OCI-LY3 (cell line): Measurements from ENCODE around the gene SNCAIP.

Experiments used
- H2AFZ ChIP-seq: fragments of 200-600, 300-600 bp; shearing (Covaris generic); 2 replicates; pipeline ENCODE4 v1.6.0; 2014; ENCODE audit warnings: antibody characterized with exemption, low read depth, low read length
- H3K27ac ChIP-seq: fragments of 200-600, 300-600 bp; sonication (generic); 2 replicates; pipeline ENCODE4 v1.5.1; 2014; ENCODE audit warnings: mild to moderate bottlenecking, low read length, moderate library complexity, mixed read lengths
- H3K27me3 ChIP-seq: fragments of 200-600, 300-600 bp; sonication (generic); 2 replicates; pipeline ENCODE4 v1.6.1; 2014; ENCODE audit warnings: low read depth, low read length, mixed read lengths
- H3K36me3 ChIP-seq: fragments of 200-600, 300-600 bp; sonication (generic); replicated peaks from 2 replicates; pipeline ENCODE3; 2014; ENCODE audit warnings: low read depth, low read length, mixed read lengths
- H3K4me1 ChIP-seq: fragments of 300-600, 200-600 bp; sonication (generic); 2 replicates; pipeline ENCODE4 v1.6.1; 2014; ENCODE audit warnings: low read length, mixed read lengths
- H3K4me2 ChIP-seq: fragments of 200-600, 300-600 bp; sonication (generic); 2 replicates; pipeline ENCODE4 v1.6.1; 2014; ENCODE audit warnings: low read length, mixed read lengths
- H3K4me3 ChIP-seq: fragments of 300-600, 200-600 bp; sonication (generic); 2 replicates; pipeline ENCODE4 v1.5.1; 2014; ENCODE audit warnings: antibody characterized with exemption, mild to moderate bottlenecking, low read length, moderate library complexity
- H3K79me2 ChIP-seq: fragments of 300-600, 200-600 bp; shearing (Covaris generic); 2 replicates; pipeline ENCODE4 v1.6.1; 2014; ENCODE audit warnings: mild to moderate bottlenecking, low read length, mixed read lengths
- H3K9ac ChIP-seq: fragments of 300-600, 200-600 bp; shearing (Covaris generic); 2 replicates; pipeline ENCODE4 v1.6.0; 2014; ENCODE audit warnings: mild to moderate bottlenecking, low read length, moderate library complexity
- H3K9me3 ChIP-seq: fragments of 200-600, 300-600 bp; shearing (Covaris generic); 2 replicates; pipeline ENCODE4 v1.6.1; 2014; ENCODE audit warnings: low read length, mixed read lengths; ENCODE audit not compliant: insufficient read depth
- H4K20me1 ChIP-seq: fragments of 200-600, 300-600 bp; sonication (generic); 2 replicates; pipeline ENCODE4 v1.6.1; 2016; ENCODE audit warnings: low read length, mixed read lengths; ENCODE audit not compliant: insufficient read depth
- EZH2phosphoT487 ChIP-seq: fragments of 200-600 bp; shearing (Covaris generic); IDR thresholded peaks from 2 replicates; pipeline ENCODE4 v1.6.1; 2018; ENCODE audit warnings: antibody characterized with exemption, mixed run types, low read depth
- TF ChIP-seq, protein P1 (sequence below): fragments of 200-600, 300-600 bp; sonication (generic); IDR thresholded peaks from 2 replicates; pipeline ENCODE4 v1.5.1; 2014; ENCODE audit warnings: antibody characterized with exemption, low read length, low read depth

The SNCAIP gene

GRCh38 chr5:122385808-122386207, 73.8 kb downstream of the SNCAIP start:
- no peak overlapping the region for H3K27ac ChIP-seq
- no peaks in the 10 kb centered on the region for H3K27me3 ChIP-seq
- H3K9me3 ChIP-seq, result no peaks in the 10 kb centered on the region
- no peak overlapping the region for H3K4me2 ChIP-seq
- no peaks in the 10 kb centered on the region for H4K20me1 ChIP-seq
- TF ChIP-seq, protein P1, sequence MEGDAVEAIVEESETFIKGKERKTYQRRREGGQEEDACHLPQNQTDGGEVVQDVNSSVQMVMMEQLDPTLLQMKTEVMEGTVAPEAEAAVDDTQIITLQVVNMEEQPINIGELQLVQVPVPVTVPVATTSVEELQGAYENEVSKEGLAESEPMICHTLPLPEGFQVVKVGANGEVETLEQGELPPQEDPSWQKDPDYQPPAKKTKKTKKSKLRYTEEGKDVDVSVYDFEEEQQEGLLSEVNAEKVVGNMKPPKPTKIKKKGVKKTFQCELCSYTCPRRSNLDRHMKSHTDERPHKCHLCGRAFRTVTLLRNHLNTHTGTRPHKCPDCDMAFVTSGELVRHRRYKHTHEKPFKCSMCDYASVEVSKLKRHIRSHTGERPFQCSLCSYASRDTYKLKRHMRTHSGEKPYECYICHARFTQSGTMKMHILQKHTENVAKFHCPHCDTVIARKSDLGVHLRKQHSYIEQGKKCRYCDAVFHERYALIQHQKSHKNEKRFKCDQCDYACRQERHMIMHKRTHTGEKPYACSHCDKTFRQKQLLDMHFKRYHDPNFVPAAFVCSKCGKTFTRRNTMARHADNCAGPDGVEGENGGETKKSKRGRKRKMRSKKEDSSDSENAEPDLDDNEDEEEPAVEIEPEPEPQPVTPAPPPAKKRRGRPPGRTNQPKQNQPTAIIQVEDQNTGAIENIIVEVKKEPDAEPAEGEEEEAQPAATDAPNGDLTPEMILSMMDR, result no peak
- no peak for TF ChIP-seq EZH2phosphoT487
- H2AFZ ChIP-seq, result no peak overlapping the region
- no peaks in the 10 kb centered on the region for H3K79me2 ChIP-seq
- no peaks in the 10 kb centered on the region for H3K4me1 ChIP-seq
- H3K36me3 ChIP-seq, result no peaks in the 10 kb centered on the region
- H3K4me3 ChIP-seq, result no peak overlapping the region
- no peak overlapping the region for H3K9ac ChIP-seq

DNA sequence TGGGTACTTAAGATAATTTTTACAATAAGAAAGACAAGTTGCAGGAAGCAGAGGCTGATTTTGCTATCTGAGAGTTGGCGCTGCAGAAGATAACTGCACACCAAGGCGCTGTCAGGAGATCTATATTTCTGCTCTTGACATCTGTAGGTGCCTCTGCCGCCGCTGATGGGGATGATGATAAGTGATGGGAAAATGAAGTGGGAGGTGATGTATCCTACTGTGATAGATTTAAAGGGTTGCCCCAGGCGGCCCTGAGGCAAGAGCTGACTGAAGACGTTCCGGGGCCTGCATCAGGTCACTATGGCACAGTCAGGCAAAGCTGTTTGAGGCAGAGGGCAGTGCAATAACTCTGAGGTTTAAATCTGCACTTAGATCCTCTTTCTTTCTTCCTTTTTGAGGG, 78.1 kb downstream of the SNCAIP start:
- TF ChIP-seq, protein P1, result no peak
- no peak for TF ChIP-seq EZH2phosphoT487
- Histone ChIP-seq H3K27ac (no peak overlapping the region), H3K4me1 (no peaks in the 10 kb centered on the region), H3K27me3 (no peaks in the 10 kb centered on the region), H3K9ac (no peak overlapping the region), H3K36me3 (no peaks in the 10 kb centered on the region), H2AFZ (no peak overlapping the region), H3K4me2 (no peak overlapping the region), H3K79me2 (no peaks in the 10 kb centered on the region), H3K4me3 (no peak overlapping the region), H3K9me3 (no peaks in the 10 kb centered on the region), H4K20me1 (no peaks in the 10 kb centered on the region)

DNA sequence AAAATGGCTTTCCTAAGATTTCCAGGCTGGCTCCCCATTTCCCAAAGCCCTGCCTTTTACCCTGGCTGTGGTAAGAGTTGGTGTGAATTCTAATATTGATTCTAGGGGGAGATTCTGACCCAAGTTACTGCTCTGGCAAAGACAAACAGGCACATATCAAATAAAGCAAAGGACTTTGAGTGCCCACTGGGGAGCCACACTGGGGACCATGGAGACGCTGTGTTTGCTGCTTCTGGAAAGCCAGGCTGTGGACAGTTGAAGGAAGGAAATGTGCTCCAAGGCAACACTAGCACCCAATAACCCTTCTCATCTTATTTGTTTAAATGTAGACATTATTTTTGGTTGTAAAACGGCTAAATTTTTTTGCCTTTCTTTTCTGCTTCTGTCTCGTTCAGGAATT, 78.7 kb downstream of the SNCAIP start:
- TF ChIP-seq, protein P1, result no peak
- no peak for TF ChIP-seq EZH2phosphoT487
- Histone ChIP-seq H3K36me3 (no peaks in the 10 kb centered on the region), H3K4me3 (no peak overlapping the region), H3K9ac (no peak overlapping the region), H3K27ac (no peak overlapping the region), H3K79me2 (no peaks in the 10 kb centered on the region), H3K4me2 (no peak overlapping the region), H3K27me3 (no peaks in the 10 kb centered on the region), H2AFZ (no peak overlapping the region), H4K20me1 (no peaks in the 10 kb centered on the region), H3K9me3 (no peaks in the 10 kb centered on the region), H3K4me1 (no peaks in the 10 kb centered on the region)

GRCh38 chr5:122391621-122392020, 79.6 kb downstream of the SNCAIP start:
- Histone ChIP-seq H3K36me3 (no peaks in the 10 kb centered on the region), H3K27ac (no peak overlapping the region), H3K4me3 (no peak overlapping the region), H3K4me1 (no peaks in the 10 kb centered on the region), H3K27me3 (no peaks in the 10 kb centered on the region), H3K79me2 (no peaks in the 10 kb centered on the region), H3K9ac (no peak overlapping the region), H3K9me3 (no peaks in the 10 kb centered on the region), H4K20me1 (no peaks in the 10 kb centered on the region), H3K4me2 (no peak overlapping the region), H2AFZ (no peak overlapping the region)
- TF ChIP-seq, protein P1, result no peak
- no peak for TF ChIP-seq EZH2phosphoT487
